ENCODE results near the gene RPRD1B. TPM values are rescaled to one million over a fixed set of nuclear protein-coding genes. Genes with fewer than 3 reads are reported as not detected.

RPRD1B gene
- total RNA-seq, 2 donors from 2014 or later = 60.1 to 75.8 TPM

DNA sequence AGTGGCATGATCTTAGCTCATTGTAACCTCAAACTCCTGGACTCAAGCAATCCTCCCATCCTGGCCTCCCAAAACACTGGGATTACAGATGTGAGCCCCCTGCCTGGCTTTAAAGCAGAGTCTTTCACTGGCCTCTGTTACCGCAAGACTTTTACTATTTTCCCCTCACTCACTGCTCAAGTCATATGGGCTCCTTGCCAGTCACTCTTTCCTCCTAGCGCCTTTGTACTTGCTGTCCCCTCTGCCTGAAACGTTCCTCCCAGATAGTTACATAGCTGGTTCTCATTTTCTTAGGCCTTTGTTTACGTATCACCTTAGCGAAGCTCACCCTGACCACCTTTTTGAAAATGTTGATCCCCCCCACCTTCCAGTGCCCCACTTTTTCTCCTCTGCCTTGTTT lies 29.3 kb downstream of the RPRD1B start:
- H3K4me3 ChIP-seq = no peak overlapping the region
- peaks cover 87% of the 10 kb centered on the region for H3K36me3 ChIP-seq
- no peaks in the 10 kb centered on the region for H3K9me3 ChIP-seq
- no peaks in the 10 kb centered on the region for H3K27me3 ChIP-seq
- no peak for DNase-seq (ENCODE audit: low spot score)
- peaks cover 0 to 28% of the 10 kb centered on the region in 2 donors for H3K4me1 ChIP-seq
- TF ChIP-seq, protein P1, sequence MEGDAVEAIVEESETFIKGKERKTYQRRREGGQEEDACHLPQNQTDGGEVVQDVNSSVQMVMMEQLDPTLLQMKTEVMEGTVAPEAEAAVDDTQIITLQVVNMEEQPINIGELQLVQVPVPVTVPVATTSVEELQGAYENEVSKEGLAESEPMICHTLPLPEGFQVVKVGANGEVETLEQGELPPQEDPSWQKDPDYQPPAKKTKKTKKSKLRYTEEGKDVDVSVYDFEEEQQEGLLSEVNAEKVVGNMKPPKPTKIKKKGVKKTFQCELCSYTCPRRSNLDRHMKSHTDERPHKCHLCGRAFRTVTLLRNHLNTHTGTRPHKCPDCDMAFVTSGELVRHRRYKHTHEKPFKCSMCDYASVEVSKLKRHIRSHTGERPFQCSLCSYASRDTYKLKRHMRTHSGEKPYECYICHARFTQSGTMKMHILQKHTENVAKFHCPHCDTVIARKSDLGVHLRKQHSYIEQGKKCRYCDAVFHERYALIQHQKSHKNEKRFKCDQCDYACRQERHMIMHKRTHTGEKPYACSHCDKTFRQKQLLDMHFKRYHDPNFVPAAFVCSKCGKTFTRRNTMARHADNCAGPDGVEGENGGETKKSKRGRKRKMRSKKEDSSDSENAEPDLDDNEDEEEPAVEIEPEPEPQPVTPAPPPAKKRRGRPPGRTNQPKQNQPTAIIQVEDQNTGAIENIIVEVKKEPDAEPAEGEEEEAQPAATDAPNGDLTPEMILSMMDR (IDR thresholded peaks at IDR 0.05) = no peak
- no peak overlapping the region for H3K27ac ChIP-seq

DNA sequence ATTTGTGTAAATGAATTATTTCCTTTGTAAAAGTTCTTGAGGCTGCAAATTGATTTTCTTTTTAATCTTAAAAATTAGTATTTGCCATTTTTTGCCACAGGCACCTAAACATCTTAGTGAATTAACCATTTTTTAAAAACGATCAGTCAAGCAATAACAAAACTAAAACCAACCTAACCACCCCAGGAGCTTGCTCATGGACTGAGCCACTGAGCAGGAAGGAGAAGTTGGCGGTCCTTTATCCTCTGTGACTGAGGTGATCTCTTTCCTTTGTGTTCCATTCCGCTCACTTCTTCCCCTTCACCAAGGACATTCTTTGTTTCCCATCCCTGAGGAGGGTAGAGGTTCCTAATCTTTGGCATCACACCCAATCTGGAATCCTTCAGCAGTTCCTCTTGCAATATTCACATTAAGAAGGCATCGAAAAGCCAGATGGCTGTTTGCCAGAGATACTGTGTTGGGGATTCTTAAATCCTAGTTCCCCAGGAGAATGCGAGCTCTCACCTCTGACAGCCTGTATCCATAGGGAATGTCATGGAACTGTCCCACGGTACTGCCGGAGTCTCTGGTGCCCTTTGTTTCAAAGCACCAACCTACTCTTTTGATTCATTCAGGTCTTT lies 30.5 kb downstream of the RPRD1B start:
- H3K4me1 ChIP-seq = peaks cover 0 to 28% of the 10 kb centered on the region in 2 donors
- no peaks in the 10 kb centered on the region for H3K9me3 ChIP-seq
- H3K4me3 ChIP-seq = no peak overlapping the region
- TF ChIP-seq, protein P1 (IDR thresholded peaks at IDR 0.05) = no peak
- no peaks in the 10 kb centered on the region for H3K27me3 ChIP-seq
- H3K36me3 ChIP-seq = peaks cover 87% of the 10 kb centered on the region
- DNase-seq (ENCODE audit: low spot score) = no peak
- H3K27ac ChIP-seq = no peak overlapping the region

GRCh38 chr20:38065764-38066375 lies 32.3 kb downstream of the RPRD1B start:
- Histone ChIP-seq H3K4me3 (no peak overlapping the region), H3K4me1 (peaks cover 0 to 28% of the 10 kb centered on the region in 2 donors), H3K36me3 (peaks cover 80% of the 10 kb centered on the region), H3K9me3 (no peaks in the 10 kb centered on the region), H3K27me3 (no peaks in the 10 kb centered on the region), H3K27ac (peak overlapping the region; percentile 67 to 75)
- TF ChIP-seq, protein P1 (IDR thresholded peaks at IDR 0.05) = no peak
- no peak for DNase-seq (ENCODE audit: low spot score)

- Histone ChIP-seq H3K36me3 (peaks cover 78% of the 10 kb centered on the region), H3K27ac (peak overlapping the region; percentile 67 to 75), H3K4me3 (no peak overlapping the region), H3K27me3 (no peaks in the 10 kb centered on the region), H3K9me3 (no peaks in the 10 kb centered on the region), H3K4me1 (peaks cover 0 to 28% of the 10 kb centered on the region in 2 donors)
- TF ChIP-seq, protein P1 (IDR thresholded peaks at IDR 0.05) = no peak
- no peak for DNase-seq (ENCODE audit: low spot score)
These were observed 33.6 kb downstream of the RPRD1B start for GRCh38 chr20:38066969-38067716.

DNA sequence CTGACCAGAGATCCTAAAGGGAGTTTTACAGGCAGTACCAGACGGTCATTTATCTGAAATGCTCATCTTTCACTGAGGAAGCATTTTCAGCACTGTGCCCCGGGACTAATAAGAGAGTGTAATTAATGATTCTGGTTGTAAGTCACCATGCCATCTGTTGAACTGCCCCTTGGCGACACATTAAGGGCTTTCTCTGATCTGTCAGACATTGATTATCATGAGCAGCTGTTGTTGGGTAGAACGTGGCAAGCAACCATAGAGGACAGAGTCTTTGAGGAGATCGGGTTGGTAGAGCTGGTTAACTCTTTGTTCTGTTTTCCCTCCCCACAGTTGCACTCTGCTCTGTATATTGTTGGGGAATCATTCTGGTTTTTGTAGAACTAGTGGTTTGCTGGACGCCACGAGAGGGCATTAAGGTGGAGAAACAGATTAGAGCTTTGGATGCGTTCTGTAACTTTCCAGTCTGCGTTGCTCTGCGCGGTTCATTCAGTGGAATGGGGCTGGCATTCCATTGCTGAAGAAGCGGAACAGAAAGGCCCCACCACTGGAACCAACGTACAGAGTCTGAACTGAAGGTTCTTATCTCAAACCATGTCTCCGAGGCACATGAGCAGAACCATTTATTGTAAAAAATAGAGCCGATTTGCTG lies 34.3 kb downstream of the RPRD1B start:
- no peaks in the 10 kb centered on the region for H3K27me3 ChIP-seq
- H3K4me3 ChIP-seq = no peak overlapping the region
- peaks cover 0 to 34% of the 10 kb centered on the region in 2 donors for H3K4me1 ChIP-seq
- H3K36me3 ChIP-seq = peaks cover 73% of the 10 kb centered on the region
- DNase-seq (ENCODE audit: low spot score) = no peak
- TF ChIP-seq, protein P1 (IDR thresholded peaks at IDR 0.05) = no peak
- H3K9me3 ChIP-seq = no peaks in the 10 kb centered on the region
- peak overlapping the region; percentile 67 to 75 for H3K27ac ChIP-seq
